Measurements from ENCODE around the gene NOTCH2. TPM values are rescaled to one million over a fixed set of nuclear protein-coding genes. Genes with fewer than 3 reads are reported as not detected.

NOTCH2 gene
- total and polyA plus RNA-seq, 9 donors: 21.3 to 149 (median 105) TPM

DNA sequence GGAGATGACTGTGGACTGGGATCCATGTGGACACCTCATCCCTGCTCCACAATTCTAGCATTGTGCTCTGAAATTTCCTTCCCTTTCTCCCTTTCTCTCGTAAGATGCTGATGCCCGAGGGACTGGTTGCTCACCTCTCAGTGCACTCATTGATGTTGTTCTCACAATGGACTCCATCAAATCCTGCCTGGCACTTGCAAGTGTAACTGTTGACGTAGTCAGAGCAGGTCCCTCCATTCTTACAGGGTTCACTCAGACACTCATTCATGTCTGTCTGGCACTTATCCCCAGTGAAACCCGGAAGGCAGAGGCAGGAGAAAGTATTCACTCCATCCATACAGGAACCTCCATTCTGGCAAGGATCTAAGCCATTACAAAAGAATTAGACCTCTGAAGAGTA lies 128.1 kb downstream of the NOTCH2 start:
- intact Hi-C loops (cut with DNase I): no loop called here
- Histone ChIP-seq H3K27ac (no peak overlapping the region), H3K27me3 (no peaks in the 10 kb centered on the region), H3K9me3 (no peaks in the 10 kb centered on the region), H3K4me1 (ENCODE audit: insufficient read depth) (no peaks in the 10 kb centered on the region), H3K4me3 (no peak overlapping the region), H3K36me3 (peaks cover 2% of the 10 kb centered on the region)
- no peak for DNase-seq
- TF ChIP-seq, protein P1, sequence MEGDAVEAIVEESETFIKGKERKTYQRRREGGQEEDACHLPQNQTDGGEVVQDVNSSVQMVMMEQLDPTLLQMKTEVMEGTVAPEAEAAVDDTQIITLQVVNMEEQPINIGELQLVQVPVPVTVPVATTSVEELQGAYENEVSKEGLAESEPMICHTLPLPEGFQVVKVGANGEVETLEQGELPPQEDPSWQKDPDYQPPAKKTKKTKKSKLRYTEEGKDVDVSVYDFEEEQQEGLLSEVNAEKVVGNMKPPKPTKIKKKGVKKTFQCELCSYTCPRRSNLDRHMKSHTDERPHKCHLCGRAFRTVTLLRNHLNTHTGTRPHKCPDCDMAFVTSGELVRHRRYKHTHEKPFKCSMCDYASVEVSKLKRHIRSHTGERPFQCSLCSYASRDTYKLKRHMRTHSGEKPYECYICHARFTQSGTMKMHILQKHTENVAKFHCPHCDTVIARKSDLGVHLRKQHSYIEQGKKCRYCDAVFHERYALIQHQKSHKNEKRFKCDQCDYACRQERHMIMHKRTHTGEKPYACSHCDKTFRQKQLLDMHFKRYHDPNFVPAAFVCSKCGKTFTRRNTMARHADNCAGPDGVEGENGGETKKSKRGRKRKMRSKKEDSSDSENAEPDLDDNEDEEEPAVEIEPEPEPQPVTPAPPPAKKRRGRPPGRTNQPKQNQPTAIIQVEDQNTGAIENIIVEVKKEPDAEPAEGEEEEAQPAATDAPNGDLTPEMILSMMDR (IDR thresholded peaks at IDR 0.05): no peak
- no peak for TF ChIP-seq EP300 (IDR thresholded peaks at IDR 0.05)
- TF ChIP-seq POLR2A (IDR thresholded peaks at IDR 0.05): no peak
- WGBS, 3 donors: 92 to 94% (median 93%) methylated on average over 4 of the region's 4 CpGs

DNA sequence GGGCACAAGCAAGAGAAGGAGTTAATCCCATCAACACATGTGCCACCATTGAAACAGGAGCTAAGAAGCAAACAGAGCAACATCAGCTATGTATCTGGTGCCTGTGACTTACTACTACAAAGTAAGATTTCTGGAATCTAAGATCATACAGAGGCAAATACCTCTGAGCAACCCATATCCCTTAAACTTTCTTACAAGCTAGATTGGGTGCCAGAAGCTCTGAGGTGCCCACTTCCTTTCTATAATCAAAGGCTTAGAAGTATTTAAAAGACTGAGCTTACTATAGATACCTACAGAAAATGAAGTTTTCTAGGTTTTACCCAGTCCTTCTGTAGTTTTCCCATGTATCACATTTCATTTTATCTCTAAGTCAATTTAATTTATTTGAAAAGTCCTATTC lies 128.8 kb downstream of the NOTCH2 start:
- Histone ChIP-seq H3K9me3 (no peaks in the 10 kb centered on the region), H3K4me3 (no peak overlapping the region), H3K27ac (no peak overlapping the region), H3K27me3 (no peaks in the 10 kb centered on the region), H3K4me1 (ENCODE audit: insufficient read depth) (no peaks in the 10 kb centered on the region), H3K36me3 (peaks cover 2% of the 10 kb centered on the region)
- DNase-seq: no peak
- TF ChIP-seq EP300 (IDR thresholded peaks at IDR 0.05) (no peak), POLR2A (IDR thresholded peaks at IDR 0.05) (no peak)
- TF ChIP-seq, protein P1 (IDR thresholded peaks at IDR 0.05): no peak
- intact Hi-C loops (cut with DNase I): no loop called here

- no peak overlapping the region for H3K4me3 ChIP-seq
- DNase-seq: no peak
- H3K36me3 ChIP-seq: peaks cover 2% of the 10 kb centered on the region
- 93 to 99% (median 95%) methylated on average over 5 of the region's 5 CpGs for WGBS, 3 donors
- no peaks in the 10 kb centered on the region for H3K27me3 ChIP-seq
- H3K27ac ChIP-seq: no peak overlapping the region
- H3K9me3 ChIP-seq: no peaks in the 10 kb centered on the region
- H3K4me1 ChIP-seq (ENCODE audit: insufficient read depth): no peaks in the 10 kb centered on the region
- intact Hi-C loops (cut with DNase I): loop anchor here in 1 of 4 donors (10.0 kb wide), 1 partner anchor 1852 kb away; no protein-coding TSS in a partner anchor
- TF ChIP-seq, protein P1 (IDR thresholded peaks at IDR 0.05): no peak
- TF ChIP-seq EP300 (IDR thresholded peaks at IDR 0.05) (no peak), POLR2A (IDR thresholded peaks at IDR 0.05) (no peak)
Observed at GRCh38 chr1:119937198-119937597, 132.3 kb downstream of the NOTCH2 start.

DNA sequence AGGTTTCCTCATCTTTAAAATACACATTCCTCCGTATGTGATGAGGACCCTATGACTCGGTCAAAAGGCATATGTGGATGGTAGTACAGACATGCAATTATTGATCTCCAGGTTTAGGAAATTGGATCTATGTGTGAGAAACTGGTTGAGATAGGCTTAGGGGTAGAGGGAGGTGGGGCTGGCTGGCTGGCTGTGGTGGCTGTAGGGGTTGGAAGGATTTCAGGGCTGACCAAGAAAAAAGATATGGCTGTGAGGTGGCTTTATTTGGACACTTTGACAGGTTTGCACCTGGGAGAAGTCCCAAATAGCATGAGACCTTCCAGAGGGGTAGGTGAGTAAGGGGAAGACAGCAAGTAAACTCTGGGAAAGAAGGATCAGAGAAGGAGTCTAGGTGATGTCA lies 133.5 kb downstream of the NOTCH2 start:
- intact Hi-C loops (cut with DNase I): loop anchor here in 1 of 4 donors (10.0 kb wide), 1 partner anchor 1851 kb away; no protein-coding TSS in a partner anchor
- no peaks in the 10 kb centered on the region for H3K9me3 ChIP-seq
- H3K27me3 ChIP-seq: no peaks in the 10 kb centered on the region
- no peaks in the 10 kb centered on the region for H3K4me1 ChIP-seq (ENCODE audit: insufficient read depth)
- H3K4me3 ChIP-seq: no peak overlapping the region
- TF ChIP-seq EP300 (IDR thresholded peaks at IDR 0.05) (no peak), POLR2A (IDR thresholded peaks at IDR 0.05) (no peak)
- peaks cover 2% of the 10 kb centered on the region for H3K36me3 ChIP-seq
- H3K27ac ChIP-seq: no peak overlapping the region
- WGBS, 3 donors: 93 to 96% (median 94%) methylated on average over 2 of the region's 2 CpGs
- no peak for DNase-seq

- TF ChIP-seq POLR2A (IDR thresholded peaks at IDR 0.05): no peak
- TF ChIP-seq, protein P1 (IDR thresholded peaks at IDR 0.05): no peak
- no peak for TF ChIP-seq EP300 (IDR thresholded peaks at IDR 0.05)
- no peaks in the 10 kb centered on the region for H3K9me3 ChIP-seq
- 83 to 100% (median 93%) methylated on average over 1 of the region's 1 CpG for WGBS, 3 donors
- H3K27ac ChIP-seq: no peak overlapping the region
- intact Hi-C loops (cut with DNase I): loop anchor here in 1 of 4 donors (10.0 kb wide), 1 partner anchor 1851 kb away; no protein-coding TSS in a partner anchor
- no peaks in the 10 kb centered on the region for H3K27me3 ChIP-seq
- H3K4me3 ChIP-seq: no peak overlapping the region
- no peaks in the 10 kb centered on the region for H3K4me1 ChIP-seq (ENCODE audit: insufficient read depth)
- DNase-seq: no peak
- peaks cover 2% of the 10 kb centered on the region for H3K36me3 ChIP-seq
Observed at GRCh38 chr1:119935373-119935772, 134.1 kb downstream of the NOTCH2 start.

Data from ovary (tissue), 9 donors.